ENCODE data around the gene RERE. TPM values are rescaled to one million over a fixed set of nuclear protein-coding genes. Genes with fewer than 3 reads are reported as not detected.
A peak's percentile ranks its signal among the peaks of the same experiment; 100 is the strongest.

The RERE gene
- total and polyA plus RNA-seq, 2 donors (not counting 3 experiments of a cell fraction or from before 2014, with no cell fraction given) = 14.1 to 113 TPM

DNA sequence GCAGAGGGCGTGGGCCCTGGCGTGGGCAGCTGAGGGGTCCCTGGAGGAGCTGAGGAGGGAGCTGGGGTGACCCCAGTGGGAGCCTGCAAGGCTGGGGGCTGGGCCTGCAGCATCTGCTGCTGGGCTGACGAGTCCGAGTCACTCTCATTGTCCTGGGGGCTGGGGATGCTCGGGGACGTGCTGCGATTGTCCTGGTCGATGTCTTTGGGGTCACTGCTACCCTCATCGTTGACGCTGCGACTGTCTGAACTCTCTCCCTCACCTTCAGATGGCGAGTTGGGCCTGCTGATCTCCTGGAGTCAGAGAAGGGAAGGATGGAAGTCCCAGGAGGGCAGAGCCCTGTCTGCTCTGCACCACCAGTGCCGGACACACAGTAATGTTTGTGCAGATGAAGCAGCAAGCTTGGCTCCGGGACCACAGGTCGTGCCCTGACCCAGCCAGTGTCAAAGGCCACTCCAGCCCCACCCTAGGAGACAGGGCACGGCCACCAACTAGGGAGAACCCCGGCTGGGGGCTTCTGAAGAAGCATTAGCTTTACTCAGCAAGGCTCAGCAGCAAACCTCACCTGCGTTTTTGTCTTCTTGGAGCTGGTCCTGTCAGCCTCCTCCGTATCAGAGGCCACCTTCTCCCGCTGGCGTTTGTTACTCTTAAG, 456.1 kb downstream of the RERE start:
- no peak overlapping the region for H3K4me2 ChIP-seq (ENCODE audit: insufficient read depth, low read length)
- H3K4me3 ChIP-seq (replicated peaks in 1 of 3; ENCODE audit: insufficient read depth in 1 of 3, low read depth in 1 of 3, low read length in 3 of 3) = no peak overlapping the region
- H3K4me1 ChIP-seq (ENCODE audit: control insufficient read depth, extremely low read depth, insufficient read depth, low read length) = no peaks in the 10 kb centered on the region
- no peaks in the 10 kb centered on the region for H3K27me3 ChIP-seq (ENCODE audit: control insufficient read depth in 2 of 2, insufficient read depth in 2 of 2, low read length in 2 of 2)
- no peak for TF ChIP-seq GATA2 (IDR thresholded peaks at IDR 0.05; ENCODE audit: insufficient read depth, insufficient read length, low read depth, low read length)
- DNase-seq (ENCODE audit: low read depth, low spot score) = no peak
- TSS peak; percentile 43 for BruUV-seq (replicated peaks)
- FAIRE-seq = no peak
- dilution Hi-C loops (cut with MboI; ENCODE audit: extremely low pct_ligation_motif_present, low sequenced_read_pairs) (no loop called here), intact Hi-C loops (cut with micrococcal nuclease) (no loop called here)
- H3K79me2 ChIP-seq (ENCODE audit: control insufficient read depth, insufficient read depth, low read length) = no peaks in the 10 kb centered on the region
- H3K9me1 ChIP-seq (replicated peaks; ENCODE audit: control insufficient read depth, extremely low read depth, insufficient read depth, low read length) = no peaks in the 10 kb centered on the region
- peaks cover 10 to 74% of the 10 kb centered on the region in 2 experiments for H3K36me3 ChIP-seq (ENCODE audit: control insufficient read depth in 2 of 2, extremely low read depth in 1 of 2, insufficient read depth in 2 of 2, low read length in 2 of 2)
- H3K27ac ChIP-seq (ENCODE audit: insufficient read depth, low read depth, low read length) = no peak overlapping the region
- H4K20me1 ChIP-seq (replicated peaks; ENCODE audit: control insufficient read depth, extremely low read depth, insufficient read depth, low read length) = no peaks in the 10 kb centered on the region
- no peak overlapping the region for H2AFZ ChIP-seq (ENCODE audit: low read depth, low read length)
- ChIA-PET CTCF (interaction anchor here (0.9 kb wide), 1 partner anchor 48 kb away, joined by 3 read pairs; no protein-coding TSS in a partner anchor), POLR2A (no interaction called here)
- H3K9me3 ChIP-seq (replicated peaks; ENCODE audit: control insufficient read depth, insufficient read depth, low read length) = no peaks in the 10 kb centered on the region
- no peak overlapping the region for H3K9ac ChIP-seq (replicated peaks; ENCODE audit: extremely low read depth, insufficient read depth, low read length)

DNA sequence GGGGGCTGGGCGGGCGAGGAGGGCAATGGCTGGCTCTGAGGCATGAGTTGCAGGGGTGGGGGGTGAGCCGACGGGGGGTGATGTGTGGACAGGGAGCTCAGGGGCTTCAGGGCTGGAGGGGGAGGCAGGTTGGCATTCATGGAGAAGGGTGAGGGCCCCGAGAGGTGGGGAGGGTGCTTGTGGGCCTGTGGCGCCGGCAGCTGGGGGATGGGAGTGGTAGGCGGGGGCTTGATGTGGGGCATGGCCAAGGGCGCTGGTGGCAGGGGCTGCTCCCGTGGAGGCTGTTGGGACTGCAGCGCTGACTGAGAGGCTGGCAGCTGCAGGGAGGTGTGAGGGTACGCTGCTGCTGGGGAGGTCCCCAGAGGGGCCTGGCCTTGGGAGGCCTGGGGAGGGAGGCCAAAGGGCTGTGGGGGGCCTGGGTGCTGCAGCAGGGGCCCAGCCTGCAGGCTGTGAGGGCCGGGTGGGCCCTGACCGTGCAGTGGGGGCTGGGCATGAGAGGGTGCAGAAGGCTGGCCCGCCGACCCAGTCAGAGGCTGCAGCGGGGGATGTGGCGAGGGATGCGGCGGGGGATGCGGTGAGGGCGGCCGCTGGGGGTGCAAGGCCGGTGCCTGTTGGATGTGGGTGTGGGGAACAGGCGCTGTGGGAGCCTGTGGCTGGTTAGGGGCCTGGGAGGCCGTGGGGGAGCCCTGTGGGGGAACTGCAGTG, 456.8 kb downstream of the RERE start:
- TF ChIP-seq EZH2 (IDR thresholded peaks at IDR 0.05; ENCODE audit: borderline replicate concordance, low read depth, low read length, severe bottlenecking) (no peak), POLR2AphosphoS5 (IDR thresholded peaks at IDR 0.05; ENCODE audit: insufficient read depth, low read depth, low read length) (no peak), POLR2A (IDR thresholded peaks at IDR 0.05; ENCODE audit: low read depth, low read length) (no peak), GATA2 (IDR thresholded peaks at IDR 0.05; ENCODE audit: insufficient read depth, insufficient read length, low read depth, low read length) (no peak), MYC (IDR thresholded peaks at IDR 0.05; ENCODE audit: low read depth, low read length) (no peak), FOS (IDR thresholded peaks at IDR 0.05; ENCODE audit: borderline replicate concordance, insufficient read depth, low read length) (no peak), JUN (IDR thresholded peaks at IDR 0.05; ENCODE audit: borderline replicate concordance, insufficient read depth, insufficient read length, low read depth) (no peak)
- TF ChIP-seq, protein P1, sequence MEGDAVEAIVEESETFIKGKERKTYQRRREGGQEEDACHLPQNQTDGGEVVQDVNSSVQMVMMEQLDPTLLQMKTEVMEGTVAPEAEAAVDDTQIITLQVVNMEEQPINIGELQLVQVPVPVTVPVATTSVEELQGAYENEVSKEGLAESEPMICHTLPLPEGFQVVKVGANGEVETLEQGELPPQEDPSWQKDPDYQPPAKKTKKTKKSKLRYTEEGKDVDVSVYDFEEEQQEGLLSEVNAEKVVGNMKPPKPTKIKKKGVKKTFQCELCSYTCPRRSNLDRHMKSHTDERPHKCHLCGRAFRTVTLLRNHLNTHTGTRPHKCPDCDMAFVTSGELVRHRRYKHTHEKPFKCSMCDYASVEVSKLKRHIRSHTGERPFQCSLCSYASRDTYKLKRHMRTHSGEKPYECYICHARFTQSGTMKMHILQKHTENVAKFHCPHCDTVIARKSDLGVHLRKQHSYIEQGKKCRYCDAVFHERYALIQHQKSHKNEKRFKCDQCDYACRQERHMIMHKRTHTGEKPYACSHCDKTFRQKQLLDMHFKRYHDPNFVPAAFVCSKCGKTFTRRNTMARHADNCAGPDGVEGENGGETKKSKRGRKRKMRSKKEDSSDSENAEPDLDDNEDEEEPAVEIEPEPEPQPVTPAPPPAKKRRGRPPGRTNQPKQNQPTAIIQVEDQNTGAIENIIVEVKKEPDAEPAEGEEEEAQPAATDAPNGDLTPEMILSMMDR (IDR thresholded peaks at IDR 0.05; ENCODE audit: extremely low read depth in 1 of 2, insufficient read depth in 1 of 2, low read depth in 1 of 2, low read length in 2 of 2) = no peak
- TF ChIP-seq, protein P2, sequence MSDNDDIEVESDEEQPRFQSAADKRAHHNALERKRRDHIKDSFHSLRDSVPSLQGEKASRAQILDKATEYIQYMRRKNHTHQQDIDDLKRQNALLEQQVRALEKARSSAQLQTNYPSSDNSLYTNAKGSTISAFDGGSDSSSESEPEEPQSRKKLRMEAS (IDR thresholded peaks at IDR 0.05; ENCODE audit: insufficient read depth, insufficient read length) = no peak
- FAIRE-seq = no peak
- CTCF ChIA-PET = interaction anchor here (1.7 kb wide), 1 partner anchor 386 kb away, joined by 4 read pairs; no protein-coding TSS in a partner anchor
- intact Hi-C loops (cut with micrococcal nuclease) (no loop called here), dilution Hi-C loops (cut with MboI; ENCODE audit: extremely low pct_ligation_motif_present, low sequenced_read_pairs) (no loop called here)
- POLR2A ChIA-PET = no interaction called here
- Histone ChIP-seq H3K36me3 (ENCODE audit: control insufficient read depth in 2 of 2, extremely low read depth in 1 of 2, insufficient read depth in 2 of 2, low read length in 2 of 2) (peaks cover 10 to 76% of the 10 kb centered on the region in 2 experiments), H3K4me1 (ENCODE audit: control insufficient read depth, extremely low read depth, insufficient read depth, low read length) (no peaks in the 10 kb centered on the region), H3K27me3 (ENCODE audit: control insufficient read depth in 2 of 2, insufficient read depth in 2 of 2, low read length in 2 of 2) (no peaks in the 10 kb centered on the region), H3K79me2 (ENCODE audit: control insufficient read depth, insufficient read depth, low read length) (no peaks in the 10 kb centered on the region), H3K9ac (replicated peaks; ENCODE audit: extremely low read depth, insufficient read depth, low read length) (no peak overlapping the region), H3K4me3 (replicated peaks in 1 of 3; ENCODE audit: insufficient read depth in 1 of 3, low read depth in 1 of 3, low read length in 3 of 3) (no peak overlapping the region), H3K9me3 (replicated peaks; ENCODE audit: control insufficient read depth, insufficient read depth, low read length) (no peaks in the 10 kb centered on the region), H4K20me1 (replicated peaks; ENCODE audit: control insufficient read depth, extremely low read depth, insufficient read depth, low read length) (no peaks in the 10 kb centered on the region), H3K27ac (ENCODE audit: insufficient read depth, low read depth, low read length) (no peak overlapping the region), H3K4me2 (ENCODE audit: insufficient read depth, low read length) (no peak overlapping the region), H3K9me1 (replicated peaks; ENCODE audit: control insufficient read depth, extremely low read depth, insufficient read depth, low read length) (no peaks in the 10 kb centered on the region), H2AFZ (ENCODE audit: low read depth, low read length) (no peak overlapping the region)
- BruUV-seq (replicated peaks) = no TSS peak
- DNase-seq (ENCODE audit: low read depth, low spot score) = no peak
